ENCODE results near the gene PAXX. TPM values are rescaled to one million over a fixed set of nuclear protein-coding genes. Genes with fewer than 3 reads are reported as not detected.
A peak's percentile ranks its signal among the peaks of the same experiment; 100 is the strongest.

Gene PAXX
- total RNA-seq (73.0 and 74.8 TPM in 2 replicates), polyA plus RNA-seq (126 and 167 TPM in 2 replicates), polyA minus RNA-seq (28.1 and 34.5 TPM in 2 replicates)
- 42.3 TPM for total RNA-seq (2013)

DNA sequence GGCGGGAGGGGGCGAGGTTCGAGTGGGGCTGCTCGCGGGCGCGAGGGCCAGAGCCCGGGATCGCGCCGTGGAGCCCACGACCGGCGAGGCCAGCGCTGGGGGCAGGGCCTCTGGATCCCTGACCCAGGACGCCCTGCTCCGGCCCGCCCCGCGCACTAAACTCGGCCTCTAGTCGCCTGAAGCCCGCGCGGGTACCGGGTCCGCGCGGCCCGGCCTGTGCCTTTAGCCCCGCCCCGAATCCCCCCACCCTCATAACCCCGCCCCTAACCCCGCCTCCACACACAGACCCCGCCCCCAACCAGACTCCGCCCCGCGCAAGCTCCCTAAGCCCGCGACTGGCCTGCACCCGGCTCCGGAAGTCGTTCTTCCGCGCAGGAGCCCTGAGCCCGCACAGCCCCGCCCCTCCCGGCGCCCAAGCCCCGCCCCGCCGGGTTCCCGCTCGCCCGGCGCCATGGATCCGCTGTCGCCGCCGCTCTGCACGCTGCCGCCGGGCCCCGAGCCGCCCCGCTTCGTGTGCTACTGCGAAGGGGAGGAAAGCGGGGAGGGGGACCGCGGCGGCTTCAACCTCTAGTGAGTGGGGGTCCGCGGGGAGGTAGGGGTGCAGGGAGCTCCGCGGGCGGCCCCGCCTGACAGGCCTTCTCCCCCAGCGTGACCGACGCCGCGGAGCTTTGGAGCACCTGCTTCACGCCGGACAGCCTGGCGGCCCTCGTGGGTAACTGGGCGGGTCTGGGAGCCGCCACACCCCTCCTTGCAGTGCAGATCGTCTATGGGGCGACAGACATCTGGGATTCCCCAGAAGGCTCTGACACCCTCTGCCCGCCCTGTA is at the start of gene PAXX:
TSS of gene PAXX (plus strand) at position 430 of the 826 bp plus-strand sequence. CDS start at position 452, 22 bp downstream.
- DNase-seq (peak; percentile 92), ATAC-seq (ENCODE audit: low read depth) (peak; percentile 91)
- H4K20me1 ChIP-seq (ENCODE audit: control insufficient read depth, insufficient read depth, low read length, poor library complexity, severe bottlenecking): peaks cover 17% of the 10 kb centered on the region
- peaks cover 10% of the 10 kb centered on the region for H3K79me2 ChIP-seq (ENCODE audit: control insufficient read depth, insufficient read depth, low read length)
- Mint-ChIP-seq H3K27ac (peak within 1 kb of the TSS; percentile 91), H3K4me3 (peak within 1 kb of the TSS; percentile 91), H3K4me1 (peaks cover 26% of the 10 kb centered on the region), H3K27me3 (peaks cover 6% of the 10 kb centered on the region), H3K9me3 (ENCODE audit: insufficient read depth) (no peaks in the 10 kb centered on the region)
- peaks cover 0 to 3% (median 0%) of the 10 kb centered on the region in 4 experiments for H3K27me3 ChIP-seq (replicated peaks in 1 of 4; ENCODE audit: control extremely low read depth in 1 of 4, control insufficient read depth in 3 of 4, insufficient read depth in 4 of 4, low read length in 3 of 4)
- H3K9ac ChIP-seq (ENCODE audit: low read length): peak within 1 kb of the TSS; percentile 82
- WGBS (ENCODE audit: insufficient coverage): under 1% methylated on average over 86 of the region's 92 CpGs
- TF ChIP-seq CTCF (IDR thresholded peaks at IDR 0.05): no peak
- no peak for TF ChIP-seq EZH2 (IDR thresholded peaks at IDR 0.05; ENCODE audit: borderline replicate concordance, insufficient read depth, low read depth, low read length, poor library complexity, severe bottlenecking)
- H2AFZ ChIP-seq (ENCODE audit: insufficient read depth, low read depth, low read length, poor library complexity, severe bottlenecking): peak within 1 kb of the TSS; percentile 85
- intact Hi-C loops (cut with micrococcal nuclease): loop anchor here (1.0 to 5.0 kb wide), 7 partner anchors 8 to 510 kb away; partner anchors contain the start of genes ABCA2, FBXW5, PHPT1 and SEC16A
- H3K9me3 ChIP-seq (ENCODE audit: control extremely low read depth in 1 of 3, control insufficient read depth in 2 of 3, insufficient read depth in 1 of 3, low read length in 2 of 3): peaks cover 0 to 10% (median 0%) of the 10 kb centered on the region in 3 donors
- ChIA-PET POLR2A (interaction anchor here (0.6 to 1.7 kb wide), 13 partner anchors 9 to 251 kb away, joined by 3 to 19 read pairs (median 4); partner anchors contain the start of genes ABCA2, AJM1, FUT7 and TUBB4B), CTCF (interaction anchor here (0.5 to 2.4 kb wide), 11 partner anchors 9 to 611 kb away, joined by 3 to 20 read pairs (median 5); partner anchors contain the start of genes ABCA2, AJM1, FBXW5 and FUT7)
- H3K4me3 ChIP-seq (ENCODE audit: control extremely low read depth in 1 of 5, extremely low read depth in 1 of 5, insufficient read depth in 1 of 5, low read depth in 2 of 5, low read length in 4 of 5): peak within 1 kb of the TSS; percentile 32 to 71 (median 66)
- H3K36me3 ChIP-seq (replicated peaks in 1 of 2; ENCODE audit: control extremely low read depth in 1 of 2, control insufficient read depth in 1 of 2, extremely low read depth in 1 of 2, insufficient read depth in 2 of 2, low read length in 1 of 2): peaks cover 0 to 6% of the 10 kb centered on the region in 2 experiments
- H3K4me1 ChIP-seq (ENCODE audit: control insufficient read depth in 2 of 2, insufficient read depth in 2 of 2, low read length in 2 of 2): peaks cover 27 to 38% of the 10 kb centered on the region in 2 donors
- peak within 1 kb of the TSS; percentile 76 to 97 for H3K27ac ChIP-seq (ENCODE audit: low read length in 2 of 2)
- H3K4me2 ChIP-seq (replicated peaks; ENCODE audit: low read depth, low read length, poor library complexity, severe bottlenecking): peak within 1 kb of the TSS; percentile 99
